ENCODE data around the gene HIBCH. TPM values are rescaled to one million over a fixed set of nuclear protein-coding genes. Genes with fewer than 3 reads are reported as not detected.

HIBCH gene
- polyA plus RNA-seq, 2 of the 4 experiments (the other 2 are of a cell fraction) = 21.8 to 26.9 TPM

- Histone ChIP-seq H3K4me2 (no peak overlapping the region), H3K9me3 (no peaks in the 10 kb centered on the region), H3K27ac (no peak overlapping the region), H3K4me3 (no peak overlapping the region), H3K4me1 (no peaks in the 10 kb centered on the region)
- DNase-seq (ENCODE audit: low read depth in 1 of 2, low spot score in 1 of 2) (no peak), ATAC-seq (no peak), FAIRE-seq (no peak)
- TF ChIP-seq HMGXB4 (CRISPR knock-in tag; IDR thresholded peaks at IDR 0.05; ENCODE audit: borderline replicate concordance) = no peak
- no peak for TF ChIP-seq REST (IDR thresholded peaks at IDR 0.05)
- no peak for TF ChIP-seq HES2 (IDR thresholded peaks at IDR 0.05)
- no peak for TF ChIP-seq BHLHE40 (IDR thresholded peaks at IDR 0.05; ENCODE audit: low read depth, low read length)
- TF ChIP-seq HOXA7 (CRISPR knock-in tag; IDR thresholded peaks at IDR 0.05) = no peak
- ChIA-PET POLR2A (interaction anchor here (0.7 kb wide), 1 partner anchor 58 kb away, joined by 4 read pairs; no protein-coding TSS in a partner anchor), CTCF (interaction anchor here (1.0 kb wide), 1 partner anchor 159 kb away, joined by 4 read pairs; no protein-coding TSS in a partner anchor)
- 86% methylated on average over 3 of the region's 3 CpGs for WGBS (ENCODE audit: missing lambda C conversion rate)
Measured at GRCh38 chr2:190351955-190352354, 32.3 kb upstream of the HIBCH start.

GRCh38 chr2:190350371-190350770 lies 30.7 kb upstream of the HIBCH start:
- Histone ChIP-seq H3K27ac (no peak overlapping the region), H3K4me1 (peaks cover 3% of the 10 kb centered on the region), H3K4me2 (no peak overlapping the region), H3K9me3 (no peaks in the 10 kb centered on the region), H3K4me3 (no peak overlapping the region)
- TF ChIP-seq CTCF (IDR thresholded peaks at IDR 0.05) (no peak), HES2 (IDR thresholded peaks at IDR 0.05) (no peak), GATA3 (IDR thresholded peaks at IDR 0.05; ENCODE audit: borderline replicate concordance) (no peak), HOXB5 (CRISPR knock-in tag; IDR thresholded peaks at IDR 0.05) (no peak), SREBF2 (IDR thresholded peaks at IDR 0.05) (no peak)
- FAIRE-seq (no peak), ATAC-seq (no peak), DNase-seq (ENCODE audit: low read depth in 1 of 2, low spot score in 1 of 2) (no peak)
- ChIA-PET POLR2A (no interaction called here), CTCF (interaction anchor here (1.6 kb wide), 1 partner anchor 29 kb away, joined by 4 read pairs; no protein-coding TSS in a partner anchor)

GRCh38 chr2:190344276-190344827 lies 24.7 kb upstream of the HIBCH start:
- peak overlapping the region; percentile 63 for H3K4me3 ChIP-seq
- peaks cover 30% of the 10 kb centered on the region for H3K4me1 ChIP-seq
- peak overlapping the region; percentile 67 to 95 for H3K27ac ChIP-seq
- peak overlapping the region; percentile 87 for H3K4me2 ChIP-seq
- no peaks in the 10 kb centered on the region for H3K9me3 ChIP-seq
- DNase-seq (ENCODE audit: low read depth in 1 of 2, low spot score in 1 of 2) (peak; percentile 48 to 71), FAIRE-seq (no peak), ATAC-seq (peak; percentile 83 to 88)
- TF ChIP-seq CHD2 (IDR thresholded peaks at IDR 0.05; ENCODE audit: low read length, partially characterized antibody) = no peak
- no peak for TF ChIP-seq SREBF2 (IDR thresholded peaks at IDR 0.05)
- TF ChIP-seq SMC3 (IDR thresholded peaks at IDR 0.05) = peak; percentile 58; the same call in 2 of the 3 replicates
- TF ChIP-seq CTCF (IDR thresholded peaks at IDR 0.05) = peak; percentile 64
- no peak for TF ChIP-seq HES2 (IDR thresholded peaks at IDR 0.05)
- no peak for TF ChIP-seq ESRRA (IDR thresholded peaks at IDR 0.05; ENCODE audit: borderline replicate concordance, low read length)
- peak; percentile 28 to 52; a peak in 4 of 5 replicates for TF ChIP-seq RAD21 (conservative IDR thresholded peaks at IDR 0.05 in 1 of 2, IDR thresholded peaks at IDR 0.05 in 1 of 2)
- 0 out of 2 replicates have a peak, but pooled peaks have one; percentile 4 for TF ChIP-seq RFX5 (IDR thresholded peaks at IDR 0.05)
- POLR2A ChIA-PET = interaction anchor here (0.9 to 1.2 kb wide), 2 partner anchors 10 to 25 kb away, joined by 4 to 5 read pairs; partner anchors contain the start of gene HIBCH
- CTCF ChIA-PET = interaction anchor here (0.7 to 3.9 kb wide), 16 partner anchors 11 to 462 kb away, joined by 3 to 22 read pairs (median 3); partner anchors contain the start of gene HIBCH
- 34% methylated on average over 7 of the region's 7 CpGs for WGBS (ENCODE audit: missing lambda C conversion rate)

Measured in A549 (cell line).